ENCODE data around the gene GTF3C2.

- TF ChIP-seq POLR2A (IDR thresholded peaks at IDR 0.05; ENCODE audit: low read length): no peak
- TF ChIP-seq GATA1 (IDR thresholded peaks at IDR 0.05; ENCODE audit: low read depth, low read length): no peak
Measured at GRCh38 chr2:27370816-27371620, 14.5 kb upstream of the GTF3C2 start.
